Spleen (tissue), 11 donors: ENCODE results near the gene ZSCAN29. TPM values are rescaled to one million over a fixed set of nuclear protein-coding genes. Genes with fewer than 3 reads are reported as not detected.

Experiments used
- DNase-seq: peaks from one replicate; pipeline ENCODE4 v3.0.0-alpha.2; 2020
- H3K27ac ChIP-seq, 8 donors: fragments of 200-600 bp; sonication (generic) in 7 of 8; 1 replicate in 4 of 8; 2 replicates in 4 of 8; pipeline versions ENCODE4 v1.5.0 to v1.8.0; 2016 to 2021; ENCODE audit warnings: inconsistent platforms in 4 of 8, mild to moderate bottlenecking in 4 of 8, moderate library complexity in 1 of 8
- H3K27me3 ChIP-seq, 7 donors: fragments of 200-600 bp; sonication (generic) in 6 of 7; replicated peaks in 1 of 7; 1 replicate in 4 of 7; 2 replicates in 3 of 7; pipeline versions ENCODE4 v1.5.0 to v1.8.0; 2016 to 2021; ENCODE audit warnings: inconsistent platforms in 3 of 7, mild to moderate bottlenecking in 1 of 7
- H3K36me3 ChIP-seq, 6 donors: fragments of 200-600 bp; sonication (generic) in 5 of 6; 1 replicate in 4 of 6; 2 replicates in 2 of 6; pipeline versions ENCODE4 v1.5.0 to v1.8.0; 2016 to 2021; ENCODE audit warnings: inconsistent platforms in 2 of 6
- H3K4me1 ChIP-seq, 6 donors: fragments of 200-600 bp; sonication (generic) in 5 of 6; 1 replicate in 3 of 6; 2 replicates in 3 of 6; pipeline versions ENCODE4 v1.5.0 to v1.8.0; 2016 to 2021; ENCODE audit warnings: inconsistent platforms in 3 of 6
- H3K4me3 ChIP-seq, 8 donors: fragments of 200-600 bp; sonication (generic) in 7 of 8; 1 replicate in 4 of 8; 2 replicates in 4 of 8; pipeline versions ENCODE4 v1.5.0 to v1.8.0; 2016 to 2021; ENCODE audit warnings: inconsistent platforms in 4 of 8, mild to moderate bottlenecking in 4 of 8, moderate library complexity in 2 of 8
- H3K9me3 ChIP-seq, 8 donors: fragments of 200-600 bp; sonication (generic) in 7 of 8; 1 replicate in 4 of 8; 2 replicates in 4 of 8; pipeline versions ENCODE4 v1.5.0 to v1.8.0; 2016 to 2021; ENCODE audit warnings: inconsistent platforms in 4 of 8
- POLR2A ChIP-seq, 3 donors: fragments of 450-650 bp; IDR thresholded peaks; one replicate each; pipeline ENCODE4 v1.5.1; 2017; ENCODE audit warnings: antibody characterized with exemption in 3 of 3, mild to moderate bottlenecking in 1 of 3
- POLR2AphosphoS5 ChIP-seq, 3 donors: sonication (generic); formaldehyde crosslinking; IDR thresholded peaks; one replicate each; pipeline ENCODE4 v1.5.1; 2017; ENCODE audit warnings: antibody characterized with exemption in 3 of 3
- WGBS, 5 donors: extraction: QIAGEN DNeasy Blood & Tissue Kit in 3 of 5; methylation state at CpG; one replicate each; pipeline versions ENCODE4 v1.1.5 to v1.1.7; 2013 to 2018; 5-methylcytosine and 5-hydroxymethylcytosine counted together
- intact Hi-C: fragments of 100-400 bp; cut with DNase I; formaldehyde crosslinking; loops from one replicate; pipeline ENCODE4 v1.15.0; 2023; ENCODE audit warnings: low total_unique reads
- polyA plus RNA-seq, 3 donors: library from polyadenylated mRNA; stranded (reverse); fragments of 200-250 nt; gene quantifications; one replicate each; pipeline ENCODE4 v1.2.1, GENCODE V29; 2013
- total RNA-seq, 7 donors: library from RNA; depleted of rRNA in 3 of 7; stranded (reverse); fragments of >200 nt in 3 of 7; fragmentation: NEBNext Ultra II Directional in 4 of 7; extraction: Animal tissue kit (Norgen Biotek cat#: 25700) in 4 of 7; gene quantifications; one replicate each; pipeline versions ENCODE4 v1.1.0 to v1.2.1, GENCODE V29; 2016 to 2021
- TF ChIP-seq, protein P1 (sequence below), 11 experiments: fragments of 200-600 bp in 7 of 11; fragments of 450-650 bp in 4 of 11; sonication (generic) in 4 of 11; IDR thresholded peaks in 8 of 11; conservative IDR thresholded peaks in 3 of 11; 1 replicate in 7 of 11; 2 replicates in 4 of 11; pipeline versions ENCODE4 v1.4.0 to v1.8.0; 2016 to 2021; ENCODE audit warnings: antibody characterized with exemption in 11 of 11, inconsistent platforms in 4 of 11, mild to moderate bottlenecking in 1 of 11
- donor health status: healthy with polysubstance abuse.
- donor health status: DM: no; HTN: no; CAD: no; lungs with moderate emphysema.
- donor health status: DM: no; HTN: no; CAD: no.
- donor health status: Bipolar disorder and iron deficiency.
- donor health status: healthy.
- donor health status: DM: no; HTN: no; CAD: no.
- donor health status: DM: yes; HTN: yes; CAD: no.

The ZSCAN29 gene
- total and polyA plus RNA-seq, 10 donors: 4.6 to 33.4 (median 23.1) TPM

DNA sequence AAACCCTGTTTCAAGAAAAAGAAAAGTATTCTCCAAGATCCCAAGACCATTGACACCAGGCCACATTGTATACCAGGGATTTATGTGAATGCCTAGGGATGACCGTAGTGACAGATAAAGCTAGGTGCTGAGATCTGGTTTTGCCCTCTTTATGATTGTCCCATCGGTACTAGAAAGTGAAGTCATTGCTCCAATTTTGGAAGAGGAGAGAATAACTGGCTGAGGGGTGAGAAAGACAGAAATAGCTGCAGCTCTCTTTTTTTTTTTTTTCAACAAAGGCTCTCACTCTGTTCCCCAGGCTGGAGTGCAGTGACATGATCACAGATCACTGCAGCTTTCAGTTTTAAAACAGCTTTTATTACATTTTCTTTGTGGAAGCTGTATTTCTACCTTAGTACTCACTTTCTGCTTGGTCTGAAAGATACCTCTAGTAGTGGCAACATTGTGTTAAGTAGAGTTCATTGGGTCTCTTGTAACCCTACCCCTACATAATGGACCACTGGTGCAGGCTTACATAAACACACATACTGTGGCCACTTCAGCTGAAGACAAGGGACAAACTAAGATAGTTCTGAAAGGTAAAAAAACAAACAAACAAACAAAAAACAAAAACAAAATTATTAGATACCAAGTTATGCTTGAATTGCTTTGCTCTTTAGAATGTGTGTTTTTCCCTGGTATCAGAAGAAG, 18.0 kb downstream of the ZSCAN29 start:
- no peak overlapping the region for H3K27ac ChIP-seq

DNA sequence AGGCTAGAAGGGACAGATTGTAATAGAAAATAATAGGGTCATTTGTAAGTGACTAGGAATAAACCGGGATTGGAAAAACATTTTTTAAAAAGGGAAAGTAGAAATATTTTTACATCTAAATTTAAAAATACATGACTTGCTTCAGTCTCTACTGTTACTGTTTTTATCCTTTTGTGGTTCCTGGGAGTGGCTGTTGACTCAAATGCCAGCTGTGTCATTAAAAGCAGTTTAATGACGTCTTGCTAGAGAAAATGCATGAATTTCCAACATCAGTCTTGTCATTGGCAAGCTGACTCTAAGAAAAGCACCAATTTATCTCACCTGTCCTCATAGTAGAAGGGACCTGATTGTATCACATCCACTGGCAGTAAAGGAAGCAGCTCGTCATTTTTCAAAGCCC, 23.7 kb downstream of the ZSCAN29 start:
- no peak for TF ChIP-seq POLR2AphosphoS5 (IDR thresholded peaks at IDR 0.05)
- TF ChIP-seq, protein P1, sequence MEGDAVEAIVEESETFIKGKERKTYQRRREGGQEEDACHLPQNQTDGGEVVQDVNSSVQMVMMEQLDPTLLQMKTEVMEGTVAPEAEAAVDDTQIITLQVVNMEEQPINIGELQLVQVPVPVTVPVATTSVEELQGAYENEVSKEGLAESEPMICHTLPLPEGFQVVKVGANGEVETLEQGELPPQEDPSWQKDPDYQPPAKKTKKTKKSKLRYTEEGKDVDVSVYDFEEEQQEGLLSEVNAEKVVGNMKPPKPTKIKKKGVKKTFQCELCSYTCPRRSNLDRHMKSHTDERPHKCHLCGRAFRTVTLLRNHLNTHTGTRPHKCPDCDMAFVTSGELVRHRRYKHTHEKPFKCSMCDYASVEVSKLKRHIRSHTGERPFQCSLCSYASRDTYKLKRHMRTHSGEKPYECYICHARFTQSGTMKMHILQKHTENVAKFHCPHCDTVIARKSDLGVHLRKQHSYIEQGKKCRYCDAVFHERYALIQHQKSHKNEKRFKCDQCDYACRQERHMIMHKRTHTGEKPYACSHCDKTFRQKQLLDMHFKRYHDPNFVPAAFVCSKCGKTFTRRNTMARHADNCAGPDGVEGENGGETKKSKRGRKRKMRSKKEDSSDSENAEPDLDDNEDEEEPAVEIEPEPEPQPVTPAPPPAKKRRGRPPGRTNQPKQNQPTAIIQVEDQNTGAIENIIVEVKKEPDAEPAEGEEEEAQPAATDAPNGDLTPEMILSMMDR (IDR thresholded peaks at IDR 0.05 in 8 of 11, conservative IDR thresholded peaks at IDR 0.05 in 3 of 11): no peak
- intact Hi-C loops: no loop called here
- 89 to 92% (median 91%) methylated on average over 3 of the region's 3 CpGs for WGBS, 5 donors
- H3K4me1 ChIP-seq: no peaks in the 10 kb centered on the region
- peaks cover 0 to 95% (median 22%) of the 10 kb centered on the region in 6 donors for H3K36me3 ChIP-seq
- H3K9me3 ChIP-seq: no peaks in the 10 kb centered on the region
- H3K4me3 ChIP-seq: no peak overlapping the region
- DNase-seq: no peak
- H3K27me3 ChIP-seq: no peaks in the 10 kb centered on the region
- no peak overlapping the region for H3K27ac ChIP-seq

More for the DNA sequence above, 18.0 kb downstream of the ZSCAN29 start:
- no peak for DNase-seq
- no peak overlapping the region for H3K4me3 ChIP-seq
- H3K27me3 ChIP-seq: no peaks in the 10 kb centered on the region
- H3K4me1 ChIP-seq: no peaks in the 10 kb centered on the region
- peaks cover 0 to 62% (median 15%) of the 10 kb centered on the region in 6 donors for H3K36me3 ChIP-seq
- intact Hi-C loops: no loop called here
- TF ChIP-seq POLR2AphosphoS5 (IDR thresholded peaks at IDR 0.05) (no peak), POLR2A (IDR thresholded peaks at IDR 0.05) (no peak)
- TF ChIP-seq, protein P1 (IDR thresholded peaks at IDR 0.05 in 8 of 11, conservative IDR thresholded peaks at IDR 0.05 in 3 of 11): no peak
- H3K9me3 ChIP-seq: peaks cover 0 to 15% (median 5%) of the 10 kb centered on the region in 8 donors
- 89 to 93% (median 91%) methylated on average over 2 of the region's 2 CpGs for WGBS, 5 donors

DNA sequence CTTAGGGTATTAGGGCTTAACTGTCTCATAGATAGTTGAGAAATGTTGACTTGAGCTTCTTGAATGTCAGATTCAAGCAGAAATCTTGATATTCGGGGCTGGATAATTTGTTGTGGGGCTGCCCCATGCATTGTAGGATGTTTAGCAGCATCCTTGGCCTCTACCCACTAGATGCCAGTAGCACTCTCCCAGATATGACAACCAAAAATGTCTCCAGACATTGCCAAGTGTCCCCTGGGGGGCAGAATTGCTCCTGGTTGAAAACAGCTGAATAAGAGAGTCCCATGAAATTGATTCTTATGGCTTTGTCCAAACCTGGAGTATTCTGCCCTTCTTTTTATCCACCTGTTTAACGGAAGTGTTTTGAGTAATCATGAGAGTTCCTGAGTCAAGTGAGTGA, 24.5 kb downstream of the ZSCAN29 start:
- no peak for DNase-seq
- TF ChIP-seq POLR2AphosphoS5 (IDR thresholded peaks at IDR 0.05): no peak
- no peak for TF ChIP-seq POLR2A (IDR thresholded peaks at IDR 0.05)
- TF ChIP-seq, protein P1 (IDR thresholded peaks at IDR 0.05 in 8 of 11, conservative IDR thresholded peaks at IDR 0.05 in 3 of 11): no peak
- Histone ChIP-seq H3K9me3 (no peaks in the 10 kb centered on the region), H3K27ac (no peak overlapping the region), H3K36me3 (peaks cover 0 to 91% (median 24%) of the 10 kb centered on the region in 6 donors), H3K27me3 (no peaks in the 10 kb centered on the region), H3K4me1 (no peaks in the 10 kb centered on the region), H3K4me3 (no peak overlapping the region)
- WGBS, 5 donors: 89 to 100% (median 94%) methylated on average over 2 of the region's 2 CpGs
- intact Hi-C loops: no loop called here

GRCh38 chr15:43330780-43331087, 40.1 kb downstream of the ZSCAN29 start:
- H3K27ac ChIP-seq: peak overlapping the region; percentile 89 to 98 (median 95)
- H3K36me3 ChIP-seq: peaks cover 0 to 25% (median 2%) of the 10 kb centered on the region in 6 donors
- H3K9me3 ChIP-seq: no peaks in the 10 kb centered on the region
- peak overlapping the region; percentile 73 to 96 (median 85) for H3K4me3 ChIP-seq
- H3K4me1 ChIP-seq: peaks cover 12 to 30% (median 27%) of the 10 kb centered on the region in 6 donors
- no peak for DNase-seq
- H3K27me3 ChIP-seq: no peaks in the 10 kb centered on the region
- intact Hi-C loops: no loop called here
- 2 to 9% (median 5%) methylated on average over 6 to 7 of the region's 7 CpGs for WGBS, 5 donors
- TF ChIP-seq, protein P1 (IDR thresholded peaks at IDR 0.05 in 8 of 11, conservative IDR thresholded peaks at IDR 0.05 in 3 of 11): no peak
- TF ChIP-seq POLR2A (IDR thresholded peaks at IDR 0.05) (no peak), POLR2AphosphoS5 (IDR thresholded peaks at IDR 0.05) (no peak)
